Measurements from ENCODE around the gene HSDL1. TPM values are rescaled to one million over a fixed set of nuclear protein-coding genes. Genes with fewer than 3 reads are reported as not detected.

HSDL1 gene
- total RNA-seq, 1 donor: 18.1 TPM

DNA sequence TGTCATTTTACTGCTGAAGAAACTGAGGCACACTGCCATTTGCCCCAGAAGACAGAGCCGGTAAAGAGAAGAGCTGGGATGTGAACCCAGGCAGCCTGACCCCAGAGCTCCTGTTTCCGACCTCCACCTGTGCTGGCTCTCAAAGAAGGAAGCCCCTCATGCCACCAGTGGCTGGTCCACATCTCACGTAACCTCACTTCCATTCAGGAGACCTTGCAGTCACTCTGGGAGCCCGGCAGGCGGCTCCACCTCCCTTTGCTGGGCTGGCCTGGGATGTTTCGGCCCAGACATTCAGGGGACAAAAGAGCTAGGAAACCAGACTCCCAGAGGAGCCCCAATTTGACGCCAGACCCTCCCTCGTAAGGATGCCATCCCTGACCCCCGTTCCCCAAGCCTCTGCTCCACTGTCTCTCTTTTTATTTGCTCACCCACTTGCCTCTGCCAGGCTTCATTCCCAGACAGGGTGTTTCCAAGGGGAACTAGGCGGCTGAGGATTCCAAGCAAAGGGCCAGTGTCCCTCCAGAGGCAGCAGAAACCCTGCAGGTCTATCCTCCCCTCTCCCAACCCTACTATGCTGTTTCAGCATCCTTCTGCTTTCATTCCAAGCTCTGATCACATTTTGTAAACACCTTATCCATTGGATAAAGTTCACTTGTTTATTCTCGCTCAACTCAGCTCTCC is 39.1 kb upstream of the HSDL1 start:
- Histone ChIP-seq H3K4me1 (ENCODE audit: insufficient read depth, low read length) (no peaks in the 10 kb centered on the region), H3K27ac (ENCODE audit: low read depth, low read length) (no peak overlapping the region), H3K4me2 (ENCODE audit: insufficient read depth, low read length) (no peak overlapping the region), H3K27me3 (ENCODE audit: insufficient read depth, low read length) (no peaks in the 10 kb centered on the region), H3K36me3 (ENCODE audit: insufficient read depth, low read length) (peaks cover 25% of the 10 kb centered on the region), H3K4me3 (ENCODE audit: insufficient read depth, low read length) (no peak overlapping the region), H2AFZ (ENCODE audit: low read length) (no peak overlapping the region), H3K9me3 (ENCODE audit: low read depth, low read length) (no peaks in the 10 kb centered on the region), H4K20me1 (ENCODE audit: insufficient read depth, low read length) (peaks cover 10% of the 10 kb centered on the region), H3K79me2 (ENCODE audit: insufficient read depth, low read length) (peaks cover 39% of the 10 kb centered on the region)
- TF ChIP-seq, protein P1, sequence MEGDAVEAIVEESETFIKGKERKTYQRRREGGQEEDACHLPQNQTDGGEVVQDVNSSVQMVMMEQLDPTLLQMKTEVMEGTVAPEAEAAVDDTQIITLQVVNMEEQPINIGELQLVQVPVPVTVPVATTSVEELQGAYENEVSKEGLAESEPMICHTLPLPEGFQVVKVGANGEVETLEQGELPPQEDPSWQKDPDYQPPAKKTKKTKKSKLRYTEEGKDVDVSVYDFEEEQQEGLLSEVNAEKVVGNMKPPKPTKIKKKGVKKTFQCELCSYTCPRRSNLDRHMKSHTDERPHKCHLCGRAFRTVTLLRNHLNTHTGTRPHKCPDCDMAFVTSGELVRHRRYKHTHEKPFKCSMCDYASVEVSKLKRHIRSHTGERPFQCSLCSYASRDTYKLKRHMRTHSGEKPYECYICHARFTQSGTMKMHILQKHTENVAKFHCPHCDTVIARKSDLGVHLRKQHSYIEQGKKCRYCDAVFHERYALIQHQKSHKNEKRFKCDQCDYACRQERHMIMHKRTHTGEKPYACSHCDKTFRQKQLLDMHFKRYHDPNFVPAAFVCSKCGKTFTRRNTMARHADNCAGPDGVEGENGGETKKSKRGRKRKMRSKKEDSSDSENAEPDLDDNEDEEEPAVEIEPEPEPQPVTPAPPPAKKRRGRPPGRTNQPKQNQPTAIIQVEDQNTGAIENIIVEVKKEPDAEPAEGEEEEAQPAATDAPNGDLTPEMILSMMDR (IDR thresholded peaks at IDR 0.05; ENCODE audit: extremely low read depth, low read depth, low read length): peak; percentile 38
- peak; percentile 90 for DNase-seq (ENCODE audit: insufficient read length, low spot score, missing footprints)

GRCh38 chr16:84183572-84183875 is 38.5 kb upstream of the HSDL1 start:
- TF ChIP-seq, protein P1 (IDR thresholded peaks at IDR 0.05; ENCODE audit: extremely low read depth, low read depth, low read length): no peak
- H3K4me3 ChIP-seq (ENCODE audit: insufficient read depth, low read length): no peak overlapping the region
- peaks cover 39% of the 10 kb centered on the region for H3K79me2 ChIP-seq (ENCODE audit: insufficient read depth, low read length)
- no peak overlapping the region for H2AFZ ChIP-seq (ENCODE audit: low read length)
- peaks cover 28% of the 10 kb centered on the region for H3K36me3 ChIP-seq (ENCODE audit: insufficient read depth, low read length)
- peak; percentile 76 for DNase-seq (ENCODE audit: insufficient read length, low spot score, missing footprints)
- no peak overlapping the region for H3K4me2 ChIP-seq (ENCODE audit: insufficient read depth, low read length)
- no peaks in the 10 kb centered on the region for H3K27me3 ChIP-seq (ENCODE audit: insufficient read depth, low read length)
- no peaks in the 10 kb centered on the region for H3K4me1 ChIP-seq (ENCODE audit: insufficient read depth, low read length)
- H4K20me1 ChIP-seq (ENCODE audit: insufficient read depth, low read length): peaks cover 11% of the 10 kb centered on the region
- H3K9me3 ChIP-seq (ENCODE audit: low read depth, low read length): no peaks in the 10 kb centered on the region
- no peak overlapping the region for H3K27ac ChIP-seq (ENCODE audit: low read depth, low read length)

GRCh38 chr16:84182680-84183571 is 37.9 kb upstream of the HSDL1 start:
- Histone ChIP-seq H3K9me3 (ENCODE audit: low read depth, low read length) (no peaks in the 10 kb centered on the region), H3K4me3 (ENCODE audit: insufficient read depth, low read length) (no peak overlapping the region), H3K4me1 (ENCODE audit: insufficient read depth, low read length) (peaks cover 3% of the 10 kb centered on the region), H3K27me3 (ENCODE audit: insufficient read depth, low read length) (no peaks in the 10 kb centered on the region), H3K4me2 (ENCODE audit: insufficient read depth, low read length) (no peak overlapping the region), H3K79me2 (ENCODE audit: insufficient read depth, low read length) (peaks cover 39% of the 10 kb centered on the region), H3K36me3 (ENCODE audit: insufficient read depth, low read length) (peaks cover 30% of the 10 kb centered on the region), H2AFZ (ENCODE audit: low read length) (no peak overlapping the region), H3K27ac (ENCODE audit: low read depth, low read length) (no peak overlapping the region), H4K20me1 (ENCODE audit: insufficient read depth, low read length) (peaks cover 17% of the 10 kb centered on the region)
- DNase-seq (ENCODE audit: insufficient read length, low spot score, missing footprints): peak; percentile 86
- TF ChIP-seq, protein P1 (IDR thresholded peaks at IDR 0.05; ENCODE audit: extremely low read depth, low read depth, low read length): no peak

GRCh38 chr16:84182104-84182503 is 37.1 kb upstream of the HSDL1 start:
- Histone ChIP-seq H3K4me1 (ENCODE audit: insufficient read depth, low read length) (peaks cover 11% of the 10 kb centered on the region), H3K4me3 (ENCODE audit: insufficient read depth, low read length) (no peak overlapping the region), H3K4me2 (ENCODE audit: insufficient read depth, low read length) (no peak overlapping the region), H3K36me3 (ENCODE audit: insufficient read depth, low read length) (peaks cover 30% of the 10 kb centered on the region), H3K27me3 (ENCODE audit: insufficient read depth, low read length) (no peaks in the 10 kb centered on the region), H3K9me3 (ENCODE audit: low read depth, low read length) (no peaks in the 10 kb centered on the region), H2AFZ (ENCODE audit: low read length) (no peak overlapping the region), H4K20me1 (ENCODE audit: insufficient read depth, low read length) (peaks cover 19% of the 10 kb centered on the region), H3K27ac (ENCODE audit: low read depth, low read length) (no peak overlapping the region), H3K79me2 (ENCODE audit: insufficient read depth, low read length) (peaks cover 39% of the 10 kb centered on the region)
- TF ChIP-seq, protein P1 (IDR thresholded peaks at IDR 0.05; ENCODE audit: extremely low read depth, low read depth, low read length): no peak
- DNase-seq (ENCODE audit: insufficient read length, low spot score, missing footprints): no peak
